Astrocyte of the cerebellum (primary cell): Measurements from ENCODE around the gene FBLN5.
A peak's percentile ranks its signal among the peaks of the same experiment; 100 is the strongest.

ENCODE experiments used
- DNase-seq: peaks from one replicate; pipeline ENCODE4 v3.0.0-alpha.2; 2011; ENCODE audit warnings: low read depth
- H3K4me3 ChIP-seq: 2 replicates; pipeline ENCODE4 v1.5.1; 2011; ENCODE audit warnings: mild to moderate bottlenecking, low read depth, low read length, moderate library complexity
- CTCF ChIP-seq: IDR thresholded peaks from 2 replicates; pipeline ENCODE4 v1.5.1; 2012; ENCODE audit warnings: low read length, low read depth, moderate library complexity, mild to moderate bottlenecking; ENCODE audit errors: missing control alignments
- in situ Hi-C: cut with HindIII; loops from 2 replicates; pipeline ENCODE4 v1.10.0; 2017; ENCODE audit warnings: low sequenced_read_pairs

Gene FBLN5

GRCh38 chr14:91897106-91897701 lies 50.3 kb downstream of the FBLN5 start:
- TF ChIP-seq CTCF = no peak
- in situ Hi-C loops = no loop called here
- no peak overlapping the region for H3K4me3 ChIP-seq
- peak; percentile 43 for DNase-seq

DNA sequence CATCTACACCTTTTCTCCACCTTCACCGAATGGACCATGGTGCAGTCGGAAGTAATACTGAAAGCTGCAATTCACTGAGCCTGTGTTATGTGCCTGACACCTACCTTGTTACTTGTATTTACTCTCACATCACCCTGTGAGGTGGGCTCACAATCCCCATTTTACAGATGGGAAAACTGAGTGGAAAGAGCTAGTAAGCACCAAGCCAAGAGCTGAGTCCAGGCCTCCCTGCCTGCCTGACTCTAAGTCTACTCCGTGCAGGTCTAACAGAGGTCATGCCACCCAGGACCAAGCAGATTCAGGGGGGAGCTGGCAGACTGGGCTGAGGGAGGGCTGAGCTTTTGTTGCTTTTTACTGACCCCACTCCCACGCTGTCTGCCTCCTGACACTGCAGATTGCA lies 51.1 kb downstream of the FBLN5 start:
- H3K4me3 ChIP-seq = no peak overlapping the region
- TF ChIP-seq CTCF = no peak
- no peak for DNase-seq
- in situ Hi-C loops = no loop called here

DNA sequence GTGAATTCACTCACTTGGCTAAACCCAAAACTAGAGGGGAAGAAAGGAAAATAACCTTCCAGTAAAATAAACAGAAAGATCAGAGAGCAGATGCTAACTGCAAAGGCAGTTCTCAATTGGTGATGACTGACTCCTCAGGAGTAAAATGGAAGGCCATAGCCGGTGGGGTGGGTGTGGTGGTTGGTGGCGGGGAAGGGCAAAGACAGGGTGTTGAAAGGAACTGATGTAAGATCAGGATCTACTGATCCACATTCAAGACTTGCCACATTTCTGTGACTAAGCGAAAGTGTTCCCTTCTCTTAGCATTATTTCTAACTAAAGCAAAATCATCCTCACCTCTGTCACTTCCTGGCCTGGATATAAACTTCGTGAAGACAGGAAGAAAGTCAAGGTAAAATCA lies 53.8 kb downstream of the FBLN5 start:
- no peak for TF ChIP-seq CTCF
- no peak for DNase-seq
- in situ Hi-C loops = no loop called here
- no peak overlapping the region for H3K4me3 ChIP-seq

- no peak overlapping the region for H3K4me3 ChIP-seq
- TF ChIP-seq CTCF = peak; percentile 53
- DNase-seq = no peak
- in situ Hi-C loops = no loop called here
These were observed 54.5 kb downstream of the FBLN5 start for GRCh38 chr14:91893007-91893406.

DNA sequence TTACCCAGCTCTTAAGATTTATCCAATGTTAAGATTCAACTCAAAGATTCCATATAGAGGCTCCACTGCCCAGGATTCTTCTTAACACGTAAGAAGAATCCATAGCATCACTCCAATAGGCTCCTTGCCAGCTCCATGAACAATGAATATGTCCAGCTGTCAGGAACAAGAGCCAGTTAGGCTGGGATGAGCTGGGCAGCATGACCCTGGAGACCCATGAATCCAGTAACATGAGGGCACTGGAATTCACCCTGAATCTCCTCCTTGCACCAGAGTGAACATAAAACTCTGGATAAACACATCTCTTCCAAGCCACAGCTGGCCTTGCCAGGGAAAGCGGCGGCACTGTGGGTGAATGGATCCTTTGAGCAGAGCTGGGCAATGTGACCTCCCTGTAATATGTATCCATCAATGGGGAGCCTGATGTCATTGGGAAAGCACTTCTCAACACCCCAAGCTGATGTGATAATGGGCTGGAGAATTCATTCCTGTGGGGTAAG lies 55.7 kb downstream of the FBLN5 start:
- in situ Hi-C loops = no loop called here
- no peak overlapping the region for H3K4me3 ChIP-seq
- no peak for TF ChIP-seq CTCF
- DNase-seq = peak; percentile 49

DNA sequence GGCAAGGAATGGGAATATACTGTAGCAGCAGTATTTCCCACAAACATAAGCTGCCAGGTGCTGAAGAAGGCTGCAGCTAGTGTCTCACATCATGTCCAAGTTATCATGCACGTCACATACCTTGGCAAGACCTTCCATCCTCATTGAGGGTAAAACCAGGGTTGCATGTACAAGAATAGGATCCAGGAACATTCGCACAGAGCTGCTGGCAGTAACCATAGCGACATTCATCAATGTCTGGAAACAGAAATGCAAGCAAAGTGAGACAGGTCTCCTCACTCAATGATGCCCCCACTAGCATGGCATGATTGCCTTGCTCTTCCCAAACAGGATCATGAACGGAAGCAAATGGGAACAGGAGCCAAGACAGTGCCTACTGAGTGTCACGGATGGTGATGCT lies 56.4 kb downstream of the FBLN5 start:
- no peak for TF ChIP-seq CTCF
- in situ Hi-C loops = no loop called here
- no peak overlapping the region for H3K4me3 ChIP-seq
- no peak for DNase-seq
